Liver (tissue), 9 donors: Measurements from ENCODE around the gene UBASH3B. TPM values are rescaled to one million over a fixed set of nuclear protein-coding genes. Genes with fewer than 3 reads are reported as not detected.

Experiments used
- DNase-seq: peaks from one replicate; pipeline ENCODE4 v3.0.0-alpha.2; 2017; ENCODE audit warnings: low spot score
- H3K27ac ChIP-seq, 2 donors: one replicate each; pipeline ENCODE4 v1.7.0; 2013; ENCODE audit warnings: inconsistent platforms in 2 of 2, low read length in 2 of 2, control low read depth in 1 of 2, low read depth in 1 of 2, mild to moderate bottlenecking in 1 of 2
- H3K27me3 ChIP-seq, 4 donors: one replicate each; pipeline versions ENCODE4 v1.6.1 to v1.7.0; 2013; ENCODE audit warnings: low read length in 3 of 4, inconsistent platforms in 1 of 4, mild to moderate bottlenecking in 1 of 4, moderate library complexity in 1 of 4; ENCODE audit not compliant: control insufficient read depth in 4 of 4, insufficient read depth in 4 of 4
- H3K36me3 ChIP-seq, 4 donors: one replicate each; pipeline versions ENCODE4 v1.6.1 to v1.7.0; 2013; ENCODE audit warnings: low read length in 3 of 4, mild to moderate bottlenecking in 3 of 4, low read depth in 1 of 4, moderate library complexity in 1 of 4; ENCODE audit not compliant: control insufficient read depth in 4 of 4, insufficient read depth in 3 of 4
- H3K4me1 ChIP-seq, 4 donors: one replicate each; pipeline versions ENCODE4 v1.6.1 to v1.7.0; 2013; ENCODE audit warnings: low read length in 3 of 4, mild to moderate bottlenecking in 3 of 4, moderate library complexity in 1 of 4; ENCODE audit not compliant: control insufficient read depth in 4 of 4, insufficient read depth in 4 of 4
- H3K4me3 ChIP-seq, 3 donors: one replicate each; pipeline versions ENCODE4 v1.6.1 to v1.7.0; 2013; ENCODE audit warnings: low read length in 3 of 3, control low read depth in 1 of 3, low read depth in 1 of 3, mild to moderate bottlenecking in 1 of 3
- H3K9ac ChIP-seq, 2 donors: one replicate each; pipeline ENCODE4 v1.7.0; 2013; ENCODE audit warnings: low read length in 2 of 2, mild to moderate bottlenecking in 2 of 2, moderate library complexity in 2 of 2, control low read depth in 1 of 2, low read depth in 1 of 2
- H3K9me3 ChIP-seq, 4 donors: one replicate each; pipeline versions ENCODE4 v1.6.1 to v1.7.0; 2013; ENCODE audit warnings: low read length in 3 of 4; ENCODE audit not compliant: control insufficient read depth in 4 of 4
- ATF3 ChIP-seq: IDR thresholded peaks from 2 replicates; pipeline ENCODE4 v1.6.1; 2016; ENCODE audit warnings: antibody characterized with exemption
- CTCF ChIP-seq: fragments of 150-350 bp; IDR thresholded peaks from 2 replicates; pipeline ENCODE4 v1.5.1; 2017; ENCODE audit warnings: improper control_type of control experiment, low read depth, low read length; ENCODE audit not compliant: missing input control
- EGR1 ChIP-seq, 2 donors: IDR thresholded peaks; 2 replicates each; pipeline ENCODE4 v1.6.1; 2016 to 2018; ENCODE audit warnings: antibody characterized with exemption in 2 of 2, low read depth in 2 of 2
- GABPA ChIP-seq, 2 donors: IDR thresholded peaks in 1 of 2; conservative IDR thresholded peaks in 1 of 2; 2 replicates each; pipeline ENCODE4 v1.6.1; 2016; ENCODE audit warnings: antibody characterized with exemption in 2 of 2, mild to moderate bottlenecking in 1 of 2, moderate library complexity in 1 of 2
- HNF4A ChIP-seq, 2 donors: conservative IDR thresholded peaks; 2 replicates each; pipeline ENCODE4 v1.6.1; 2016; ENCODE audit warnings: antibody characterized with exemption in 2 of 2, mild to moderate bottlenecking in 2 of 2
- HNF4G ChIP-seq: IDR thresholded peaks from 2 replicates; pipeline ENCODE4 v1.6.1; 2016; ENCODE audit warnings: antibody characterized with exemption
- RAD21 ChIP-seq, 2 donors: IDR thresholded peaks; 2 replicates each; pipeline ENCODE4 v1.6.1; 2016; ENCODE audit warnings: antibody characterized with exemption in 2 of 2, mild to moderate bottlenecking in 2 of 2
- REST ChIP-seq: IDR thresholded peaks from 2 replicates; pipeline ENCODE4 v1.6.1; 2016; ENCODE audit warnings: antibody characterized with exemption, mild to moderate bottlenecking
- RXRA ChIP-seq, 2 donors: IDR thresholded peaks; 2 replicates each; pipeline ENCODE4 v1.6.1; 2017 to 2018; ENCODE audit warnings: antibody characterized with exemption in 2 of 2, mild to moderate bottlenecking in 1 of 2
- SP1 ChIP-seq: IDR thresholded peaks from 2 replicates; pipeline ENCODE4 v1.6.1; 2018; ENCODE audit warnings: antibody characterized with exemption, mild to moderate bottlenecking
- TAF1 ChIP-seq: conservative IDR thresholded peaks from 2 replicates; pipeline ENCODE4 v1.6.1; 2016; ENCODE audit warnings: antibody characterized with exemption, mild to moderate bottlenecking
- YY1 ChIP-seq: IDR thresholded peaks from 2 replicates; pipeline ENCODE4 v1.6.1; 2016; ENCODE audit warnings: antibody characterized with exemption, mild to moderate bottlenecking
- WGBS: extraction: QIAGEN DNeasy Blood & Tissue Kit; methylation state at CpG from one replicate; pipeline ENCODE4 v1.1.7; 2013; 5-methylcytosine and 5-hydroxymethylcytosine counted together
- polyA plus RNA-seq, 2 donors: library from polyadenylated mRNA; stranded (reverse) in 1 of 2; unstranded in 1 of 2; fragments of 200-250 nt in 1 of 2; fragments of >200 nt in 1 of 2; fragmentation: Nextera tagmentation in 1 of 2; extraction: Ambion mirVana in 1 of 2; gene quantifications; one replicate each; pipeline versions ENCODE4 v1.2.1 to v1.2.3, GENCODE V29; 2013 to 2015
- total RNA-seq, 2 donors: library from RNA; depleted of rRNA; stranded (reverse); fragments of >200 nt; gene quantifications; one replicate each; pipeline ENCODE4 v1.2.3, GENCODE V29; 2014
- TF ChIP-seq, protein P1 (sequence below): IDR thresholded peaks from 2 replicates; pipeline ENCODE4 v1.6.1; 2016; ENCODE audit warnings: antibody characterized with exemption
- donor health status: healthy.
- donor health status: healthy.
- donor health status: healthy.
- donor health status: healthy.
- donor health status: healthy.

The UBASH3B gene
- total and polyA plus RNA-seq, 4 donors, result 0.48 to 5.5 (median 2.5) TPM

- Histone ChIP-seq H3K36me3 (no peaks in the 10 kb centered on the region), H3K4me3 (no peak overlapping the region), H3K9ac (no peak overlapping the region), H3K27me3 (no peaks in the 10 kb centered on the region), H3K27ac (no peak overlapping the region), H3K4me1 (no peaks in the 10 kb centered on the region), H3K9me3 (no peaks in the 10 kb centered on the region)
- WGBS, result 91% methylated on average over 2 of the region's 2 CpGs
- no peak for DNase-seq
- no peak for TF ChIP-seq TAF1
- no peak for TF ChIP-seq REST
- no peak for TF ChIP-seq RXRA (IDR thresholded peaks at IDR 0.05)
- TF ChIP-seq GABPA (IDR thresholded peaks at IDR 0.05 in 1 of 2, conservative IDR thresholded peaks at IDR 0.05 in 1 of 2), result no peak
- TF ChIP-seq HNF4A (conservative IDR thresholded peaks at IDR 0.05), result no peak
- TF ChIP-seq HNF4G, result no peak
- TF ChIP-seq YY1, result no peak
- TF ChIP-seq SP1, result no peak
- TF ChIP-seq, protein P1, sequence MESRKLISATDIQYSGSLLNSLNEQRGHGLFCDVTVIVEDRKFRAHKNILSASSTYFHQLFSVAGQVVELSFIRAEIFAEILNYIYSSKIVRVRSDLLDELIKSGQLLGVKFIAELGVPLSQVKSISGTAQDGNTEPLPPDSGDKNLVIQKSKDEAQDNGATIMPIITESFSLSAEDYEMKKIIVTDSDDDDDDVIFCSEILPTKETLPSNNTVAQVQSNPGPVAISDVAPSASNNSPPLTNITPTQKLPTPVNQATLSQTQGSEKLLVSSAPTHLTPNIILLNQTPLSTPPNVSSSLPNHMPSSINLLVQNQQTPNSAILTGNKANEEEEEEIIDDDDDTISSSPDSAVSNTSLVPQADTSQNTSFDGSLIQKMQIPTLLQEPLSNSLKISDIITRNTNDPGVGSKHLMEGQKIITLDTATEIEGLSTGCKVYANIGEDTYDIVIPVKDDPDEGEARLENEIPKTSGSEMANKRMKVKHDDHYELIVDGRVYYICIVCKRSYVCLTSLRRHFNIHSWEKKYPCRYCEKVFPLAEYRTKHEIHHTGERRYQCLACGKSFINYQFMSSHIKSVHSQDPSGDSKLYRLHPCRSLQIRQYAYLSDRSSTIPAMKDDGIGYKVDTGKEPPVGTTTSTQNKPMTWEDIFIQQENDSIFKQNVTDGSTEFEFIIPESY, result no peak
- TF ChIP-seq RAD21 (IDR thresholded peaks at IDR 0.05), result no peak
Observed at GRCh38 chr11:122803306-122803705, 147.8 kb downstream of the UBASH3B start.

GRCh38 chr11:122803716-122804115 is 148.2 kb downstream of the UBASH3B start:
- Histone ChIP-seq H3K4me1 (no peaks in the 10 kb centered on the region), H3K9me3 (no peaks in the 10 kb centered on the region), H3K36me3 (no peaks in the 10 kb centered on the region), H3K27ac (no peak overlapping the region), H3K9ac (no peak overlapping the region), H3K27me3 (no peaks in the 10 kb centered on the region), H3K4me3 (no peak overlapping the region)
- DNase-seq, result no peak
- TF ChIP-seq, protein P1, result no peak
- TF ChIP-seq RXRA (IDR thresholded peaks at IDR 0.05) (no peak), HNF4A (conservative IDR thresholded peaks at IDR 0.05) (no peak), RAD21 (IDR thresholded peaks at IDR 0.05) (no peak), CTCF (no peak), ATF3 (no peak), EGR1 (IDR thresholded peaks at IDR 0.05; ENCODE audit: low read depth in 2 of 2) (no peak), TAF1 (no peak)
- WGBS, result 95% methylated on average over 5 of the region's 5 CpGs
